Activated CD8-positive, alpha-beta T cell treated with anti-CD3 and anti-CD28 coated beads, Interleukin-2, amount 10 ng/mL, durations not matched to agents 7 days and 5 days (primary cell): ENCODE measurements around the gene TMC3. TPM values are rescaled to one million over a fixed set of nuclear protein-coding genes. Genes with fewer than 3 reads are reported as not detected.

Experiments used
- ATAC-seq: fragments of 150-1000 bp; cut with Tn5 transposase; one replicate; pipeline ENCODE4 v1.10.0; 2021; ENCODE audit warnings: moderate library complexity
- CTCF ChIA-PET: fragments of 350-600 bp; sonication (Branson Sonifier 250); formaldehyde crosslinking; loops from one replicate; lab custom pipeline; 2021; ENCODE audit warnings: antibody characterized with exemption; lab: Charles Lee
- POLR2A ChIA-PET: fragments of 350-600 bp; sonication (Branson Sonifier 250); formaldehyde crosslinking; loops from one replicate; lab custom pipeline; 2021; ENCODE audit warnings: antibody characterized with exemption; lab: Charles Lee
- DNase-seq: peaks from one replicate; pipeline ENCODE4 v3.0.0-alpha.2; 2020
- H3K27ac Mint-ChIP-seq: one replicate; pipeline ENCODE4 v1.8.0; 2021; ENCODE audit warnings: mild to moderate bottlenecking, mixed read lengths
- H3K27me3 Mint-ChIP-seq: one replicate; pipeline ENCODE4 v1.8.0; 2021; ENCODE audit warnings: low read depth, mixed read lengths
- H3K36me3 Mint-ChIP-seq: one replicate; pipeline ENCODE4 v1.8.0; 2021; ENCODE audit warnings: low read depth, mixed read lengths
- H3K4me1 Mint-ChIP-seq: one replicate; pipeline ENCODE4 v1.8.0; 2021; ENCODE audit warnings: low read depth, mixed read lengths
- H3K4me3 Mint-ChIP-seq: one replicate; pipeline ENCODE4 v1.8.0; 2021; ENCODE audit warnings: mild to moderate bottlenecking, mixed read lengths
- H3K9me3 Mint-ChIP-seq: one replicate; pipeline ENCODE4 v1.8.0; 2022; ENCODE audit warnings: mixed read lengths; ENCODE audit not compliant: insufficient read depth
- total RNA-seq, 2 experiments: library from RNA; stranded (reverse); gene quantifications; one replicate each; pipeline ENCODE4 v1.2.3, GENCODE V29; 2021

TMC3 gene
- total RNA-seq, 2 experiments from 2014 or later: not detected

GRCh38 chr15:81407176-81407575 is 33.2 kb upstream of the TMC3 start:
- no peaks in the 10 kb centered on the region for H3K36me3 Mint-ChIP-seq
- no peak for DNase-seq
- POLR2A ChIA-PET: interaction anchor here (0.6 kb wide), 1 partner anchor 133 kb away, joined by 4 read pairs; no protein-coding TSS in a partner anchor
- no peak for ATAC-seq
- no peaks in the 10 kb centered on the region for H3K9me3 Mint-ChIP-seq
- peaks cover 14% of the 10 kb centered on the region for H3K27me3 Mint-ChIP-seq
- no peak overlapping the region for H3K4me3 Mint-ChIP-seq
- no peaks in the 10 kb centered on the region for H3K4me1 Mint-ChIP-seq
- H3K27ac Mint-ChIP-seq: no peak overlapping the region
- CTCF ChIA-PET: interaction anchor here (1.2 to 3.6 kb wide), 4 partner anchors 13 to 299 kb away, joined by 3 to 18 read pairs (median 10); no protein-coding TSS in a partner anchor

GRCh38 chr15:81400640-81401236 is 26.7 kb upstream of the TMC3 start:
- Mint-ChIP-seq H3K4me3 (no peak overlapping the region), H3K27ac (no peak overlapping the region), H3K9me3 (no peaks in the 10 kb centered on the region), H3K27me3 (no peaks in the 10 kb centered on the region), H3K36me3 (no peaks in the 10 kb centered on the region), H3K4me1 (no peaks in the 10 kb centered on the region)
- ATAC-seq (peak; percentile 39), DNase-seq (peak; percentile 31)
- ChIA-PET POLR2A (interaction anchor here (1.1 to 1.5 kb wide), 2 partner anchors 98 to 114 kb away, joined by 3 read pairs; no protein-coding TSS in a partner anchor), CTCF (interaction anchor here (0.5 to 8.2 kb wide), 24 partner anchors 10 to 294 kb away, joined by 3 to 97 read pairs (median 4); no protein-coding TSS in a partner anchor)

GRCh38 chr15:81398910-81399551 is 25.0 kb upstream of the TMC3 start:
- POLR2A ChIA-PET: interaction anchor here (1.0 to 1.5 kb wide), 2 partner anchors 88 to 97 kb away, joined by 3 read pairs; no protein-coding TSS in a partner anchor
- ATAC-seq: no peak
- Mint-ChIP-seq H3K27ac (no peak overlapping the region), H3K9me3 (no peaks in the 10 kb centered on the region), H3K27me3 (no peaks in the 10 kb centered on the region), H3K4me1 (no peaks in the 10 kb centered on the region), H3K4me3 (no peak overlapping the region), H3K36me3 (no peaks in the 10 kb centered on the region)
- no peak for DNase-seq
- CTCF ChIA-PET: interaction anchor here (1.1 to 8.2 kb wide), 6 partner anchors 11 to 293 kb away, joined by 3 to 97 read pairs (median 14); no protein-coding TSS in a partner anchor

- H3K9me3 Mint-ChIP-seq: no peaks in the 10 kb centered on the region
- H3K4me3 Mint-ChIP-seq: no peak overlapping the region
- H3K27me3 Mint-ChIP-seq: peaks cover under 1% of the 10 kb centered on the region
- no peak overlapping the region for H3K27ac Mint-ChIP-seq
- POLR2A ChIA-PET: no interaction called here
- no peaks in the 10 kb centered on the region for H3K36me3 Mint-ChIP-seq
- CTCF ChIA-PET: interaction anchor here (1.1 to 8.2 kb wide), 5 partner anchors 12 to 290 kb away, joined by 3 to 97 read pairs (median 21); no protein-coding TSS in a partner anchor
- H3K4me1 Mint-ChIP-seq: no peaks in the 10 kb centered on the region
- DNase-seq (no peak), ATAC-seq (no peak)
These were observed 24.4 kb upstream of the TMC3 start for GRCh38 chr15:81398456-81398855.

- Mint-ChIP-seq H3K27me3 (peaks cover 2% of the 10 kb centered on the region), H3K4me3 (no peak overlapping the region), H3K9me3 (no peaks in the 10 kb centered on the region), H3K36me3 (no peaks in the 10 kb centered on the region), H3K4me1 (no peaks in the 10 kb centered on the region), H3K27ac (no peak overlapping the region)
- POLR2A ChIA-PET: no interaction called here
- CTCF ChIA-PET: interaction anchor here (1.2 to 4.0 kb wide), 4 partner anchors 15 to 127 kb away, joined by 3 to 40 read pairs (median 10); no protein-coding TSS in a partner anchor
- ATAC-seq: no peak
- DNase-seq: no peak
These were observed 20.6 kb upstream of the TMC3 start for GRCh38 chr15:81394603-81395002.

GRCh38 chr15:81391657-81392056 is 17.6 kb upstream of the TMC3 start:
- H3K36me3 Mint-ChIP-seq: no peaks in the 10 kb centered on the region
- POLR2A ChIA-PET: interaction anchor here (0.8 kb wide), 1 partner anchor 697 kb away, joined by 3 read pairs; the partner anchor contains the start of gene ABHD17C
- H3K9me3 Mint-ChIP-seq: no peaks in the 10 kb centered on the region
- no peak overlapping the region for H3K27ac Mint-ChIP-seq
- ATAC-seq: no peak
- peaks cover 2% of the 10 kb centered on the region for H3K27me3 Mint-ChIP-seq
- no peak overlapping the region for H3K4me3 Mint-ChIP-seq
- DNase-seq: no peak
- H3K4me1 Mint-ChIP-seq: no peaks in the 10 kb centered on the region
- CTCF ChIA-PET: no interaction called here

- H3K36me3 Mint-ChIP-seq: no peaks in the 10 kb centered on the region
- CTCF ChIA-PET: interaction anchor here (1.1 to 1.5 kb wide), 2 partner anchors 12 to 123 kb away, joined by 5 to 6 read pairs; no protein-coding TSS in a partner anchor
- peaks cover 10% of the 10 kb centered on the region for H3K4me1 Mint-ChIP-seq
- H3K4me3 Mint-ChIP-seq: no peak overlapping the region
- POLR2A ChIA-PET: no interaction called here
- peaks cover under 1% of the 10 kb centered on the region for H3K27me3 Mint-ChIP-seq
- ATAC-seq (no peak), DNase-seq (no peak)
- no peak overlapping the region for H3K27ac Mint-ChIP-seq
- no peaks in the 10 kb centered on the region for H3K9me3 Mint-ChIP-seq
These were observed 14.4 kb upstream of the TMC3 start for GRCh38 chr15:81388436-81388770.

GRCh38 chr15:81387621-81388435 is 13.8 kb upstream of the TMC3 start:
- Mint-ChIP-seq H3K4me1 (peaks cover 10% of the 10 kb centered on the region), H3K4me3 (no peak overlapping the region), H3K9me3 (no peaks in the 10 kb centered on the region), H3K27me3 (no peaks in the 10 kb centered on the region), H3K36me3 (no peaks in the 10 kb centered on the region), H3K27ac (no peak overlapping the region)
- no peak for ATAC-seq
- ChIA-PET CTCF (interaction anchor here (1.1 kb wide), 1 partner anchor 13 kb away, joined by 6 read pairs; no protein-coding TSS in a partner anchor), POLR2A (no interaction called here)
- no peak for DNase-seq

GRCh38 chr15:81386947-81387346 is 12.9 kb upstream of the TMC3 start:
- no peak for ATAC-seq
- ChIA-PET CTCF (no interaction called here), POLR2A (no interaction called here)
- H3K4me3 Mint-ChIP-seq: no peak overlapping the region
- H3K4me1 Mint-ChIP-seq: peaks cover 10% of the 10 kb centered on the region
- no peak overlapping the region for H3K27ac Mint-ChIP-seq
- H3K9me3 Mint-ChIP-seq: no peaks in the 10 kb centered on the region
- DNase-seq: no peak
- H3K27me3 Mint-ChIP-seq: no peaks in the 10 kb centered on the region
- H3K36me3 Mint-ChIP-seq: no peaks in the 10 kb centered on the region

GRCh38 chr15:81385721-81386076 is 11.7 kb upstream of the TMC3 start:
- Mint-ChIP-seq H3K4me3 (no peak overlapping the region), H3K27me3 (no peaks in the 10 kb centered on the region), H3K9me3 (no peaks in the 10 kb centered on the region), H3K36me3 (no peaks in the 10 kb centered on the region), H3K27ac (no peak overlapping the region), H3K4me1 (peaks cover 10% of the 10 kb centered on the region)
- ChIA-PET POLR2A (no interaction called here), CTCF (no interaction called here)
- ATAC-seq (no peak), DNase-seq (no peak)

- no peak overlapping the region for H3K27ac Mint-ChIP-seq
- CTCF ChIA-PET: no interaction called here
- H3K36me3 Mint-ChIP-seq: no peaks in the 10 kb centered on the region
- H3K4me1 Mint-ChIP-seq: peaks cover 14% of the 10 kb centered on the region
- ATAC-seq (no peak), DNase-seq (no peak)
- H3K9me3 Mint-ChIP-seq: no peaks in the 10 kb centered on the region
- no peaks in the 10 kb centered on the region for H3K27me3 Mint-ChIP-seq
- POLR2A ChIA-PET: no interaction called here
- no peak overlapping the region for H3K4me3 Mint-ChIP-seq
These were observed 11.1 kb upstream of the TMC3 start for GRCh38 chr15:81384891-81385720.
